Measurements from ENCODE around the gene ACER3.
A peak's percentile ranks its signal among the peaks of the same experiment; 100 is the strongest.
"Not testable (repeated sequence)": the region's sequence is repeated elsewhere in the genome, so short reads cannot be mapped to it uniquely, and the experiment has no call there.

ACER3 gene

DNA sequence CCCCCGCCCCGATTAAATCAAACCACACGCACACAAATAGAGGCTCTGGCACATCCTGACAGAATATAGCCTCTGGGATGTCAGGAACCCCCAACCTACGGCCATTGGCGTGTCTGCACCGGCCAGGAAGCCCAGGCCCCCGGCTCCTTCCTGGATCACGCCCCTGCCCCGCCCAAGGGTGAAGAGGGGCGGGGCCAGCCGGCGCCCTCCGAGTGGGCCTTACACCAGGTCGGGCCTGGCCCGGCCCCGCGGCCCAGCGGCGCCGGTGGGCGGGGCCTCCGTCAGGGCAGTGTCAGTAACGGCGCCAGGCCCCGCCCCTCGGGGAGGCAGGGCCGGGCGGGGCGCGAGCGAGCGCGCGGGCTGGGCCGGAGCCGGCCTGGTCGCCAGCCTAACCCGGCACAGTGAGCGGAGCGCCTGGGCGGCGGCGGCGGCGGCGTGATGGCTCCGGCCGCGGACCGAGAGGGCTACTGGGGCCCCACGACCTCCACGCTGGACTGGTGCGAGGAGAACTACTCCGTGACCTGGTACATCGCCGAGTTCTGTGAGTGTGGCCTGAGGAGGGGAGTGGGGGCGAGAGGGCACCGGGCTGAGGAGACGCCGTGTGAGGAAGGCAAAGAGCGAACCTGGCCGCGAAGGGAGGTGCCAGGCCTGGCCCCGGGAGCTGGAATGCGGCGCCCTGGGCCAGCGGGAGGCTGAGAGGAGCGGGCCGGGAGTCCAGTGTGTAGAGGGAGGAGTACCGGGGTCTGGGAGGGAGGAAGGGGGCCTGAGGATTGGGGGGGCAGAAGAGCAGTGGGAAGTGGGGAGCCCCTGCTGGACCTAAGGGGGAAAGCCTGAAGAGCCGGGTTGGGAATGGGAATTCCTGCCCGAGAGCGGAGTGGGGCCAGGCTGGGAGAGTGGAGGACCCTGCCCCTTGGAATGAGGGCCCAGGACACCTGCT lies at the start of gene ACER3:
Gene ACER3, plus strand, starts transcription at position 380 of the 937 bp plus-strand sequence. Its CDS starts 59 bp downstream, at position 439.
- peak; percentile 43 to 87 for DNase-seq (ENCODE audit: low read depth in 2 of 2)

DNA sequence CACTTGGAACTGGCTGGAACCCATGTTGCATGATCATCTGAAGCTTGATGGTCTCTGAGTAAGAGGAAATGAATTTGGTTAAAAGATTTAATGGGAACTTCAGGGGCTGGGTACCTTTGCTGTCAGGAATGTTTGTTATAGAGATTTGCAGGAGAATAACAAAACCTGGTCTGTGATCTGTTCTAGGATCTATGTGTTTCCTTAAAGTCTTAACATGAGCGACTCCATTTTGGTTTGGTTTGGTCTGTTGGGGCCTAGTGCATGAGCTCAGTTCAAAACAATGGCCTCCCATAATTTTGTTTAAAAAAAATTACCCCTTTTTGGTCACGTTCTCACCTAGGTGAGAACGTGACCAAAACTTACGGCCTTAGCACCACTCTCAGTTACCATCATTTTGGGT lies 49.5 kb upstream of the ACER3 start:
- DNase-seq (ENCODE audit: low read depth in 2 of 2) = no peak

DNA sequence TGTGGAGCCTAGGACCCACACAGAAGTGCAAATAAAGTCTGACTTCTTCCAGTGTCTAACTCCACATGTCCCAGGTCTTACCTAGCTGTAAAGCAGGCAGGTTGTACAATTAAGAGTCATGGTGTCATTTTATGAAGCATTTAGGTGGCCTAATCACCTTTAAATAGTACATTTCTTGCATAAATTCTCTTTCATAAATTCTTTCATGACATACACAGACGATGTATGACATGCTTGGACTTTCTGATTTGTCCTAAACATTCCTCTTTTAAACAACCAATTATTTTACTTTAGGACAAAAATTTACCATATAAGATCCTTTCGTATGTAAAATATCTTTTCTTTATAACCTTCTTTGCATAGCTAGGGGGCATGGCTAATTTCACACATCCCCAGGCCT lies 46.3 kb upstream of the ACER3 start:
- DNase-seq (ENCODE audit: low read depth in 2 of 2) = no peak

DNA sequence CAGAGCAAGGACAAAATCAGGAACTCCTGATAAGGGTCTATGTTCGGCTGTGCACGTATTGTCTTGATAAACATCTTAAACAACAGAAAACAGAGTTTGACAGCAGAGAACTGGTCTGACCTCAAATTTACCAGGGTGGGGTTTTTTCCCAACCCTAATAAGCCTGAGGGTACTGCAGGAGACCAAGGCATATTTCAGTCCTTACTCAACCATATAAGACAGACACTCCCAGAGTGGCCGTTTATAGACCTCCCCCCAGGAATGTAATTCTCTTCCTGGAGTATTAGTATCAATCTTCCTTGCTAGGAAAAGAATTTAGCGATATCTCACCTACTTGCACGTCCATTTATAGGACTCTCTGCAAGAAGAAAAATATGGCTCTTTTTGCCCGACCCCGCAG lies 45.0 kb upstream of the ACER3 start:
- not testable (repeated sequence) for DNase-seq (ENCODE audit: low read depth in 2 of 2)

DNA sequence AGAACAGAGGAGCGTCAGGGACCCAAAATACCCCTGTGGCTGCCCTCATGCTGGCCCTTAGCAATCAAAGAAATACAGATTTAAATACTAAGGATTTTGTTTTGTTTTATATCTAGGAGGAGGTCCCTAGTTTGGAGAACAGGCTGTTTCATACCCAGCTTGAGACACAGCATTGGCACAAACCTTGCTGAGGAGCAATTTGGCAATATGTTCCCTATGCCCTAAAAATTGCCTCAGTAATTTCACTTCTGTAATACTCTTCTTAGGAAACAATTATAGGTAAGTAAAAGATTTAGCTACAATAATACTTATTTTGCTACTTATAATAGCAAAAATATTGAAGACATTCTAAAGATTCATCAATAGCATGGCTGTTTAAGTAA lies 40.5 kb upstream of the ACER3 start:
- DNase-seq (ENCODE audit: low read depth in 2 of 2) = no peak

DNA sequence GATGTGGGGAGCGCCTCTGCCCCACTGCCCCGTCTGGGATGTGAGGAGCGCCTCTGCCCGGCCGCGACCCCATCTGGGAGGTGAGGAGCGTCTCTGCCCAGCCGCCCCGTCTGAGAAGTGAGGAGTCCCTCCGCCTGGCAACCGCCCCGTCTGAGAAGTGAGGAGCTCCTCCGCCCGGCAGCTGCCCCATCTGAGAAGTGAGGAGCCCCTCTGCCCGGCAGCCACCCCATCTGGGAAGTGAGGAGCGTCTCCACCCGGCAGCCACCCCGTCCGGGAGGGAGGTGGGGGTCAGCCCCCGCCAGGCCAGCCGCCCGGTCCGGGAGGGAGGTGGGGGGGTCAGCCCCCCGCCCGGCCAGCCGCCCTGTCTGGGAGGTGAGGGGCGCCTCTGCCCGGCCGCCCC lies 39.3 kb upstream of the ACER3 start:
- DNase-seq (ENCODE audit: low read depth in 2 of 2) = not testable (repeated sequence)

DNA sequence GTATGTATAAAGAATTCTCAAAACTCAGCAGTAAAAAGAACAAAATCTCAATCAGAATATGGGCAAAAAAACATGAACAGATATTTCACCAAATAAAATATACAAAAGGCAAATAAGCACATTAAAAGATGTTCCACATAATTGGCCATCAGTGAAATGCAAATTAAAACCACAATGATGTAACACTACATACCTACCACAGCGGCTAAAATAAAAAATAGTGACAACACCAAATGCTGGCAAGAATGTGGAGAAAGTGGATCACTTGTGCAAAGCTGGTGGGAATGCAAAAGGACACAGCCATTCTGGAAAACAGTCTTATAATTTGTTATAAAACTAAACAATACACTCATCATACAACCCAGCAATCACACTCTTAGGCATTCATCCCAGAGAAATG lies 38.3 kb upstream of the ACER3 start:
- no peak for DNase-seq (ENCODE audit: low read depth in 2 of 2)

DNA sequence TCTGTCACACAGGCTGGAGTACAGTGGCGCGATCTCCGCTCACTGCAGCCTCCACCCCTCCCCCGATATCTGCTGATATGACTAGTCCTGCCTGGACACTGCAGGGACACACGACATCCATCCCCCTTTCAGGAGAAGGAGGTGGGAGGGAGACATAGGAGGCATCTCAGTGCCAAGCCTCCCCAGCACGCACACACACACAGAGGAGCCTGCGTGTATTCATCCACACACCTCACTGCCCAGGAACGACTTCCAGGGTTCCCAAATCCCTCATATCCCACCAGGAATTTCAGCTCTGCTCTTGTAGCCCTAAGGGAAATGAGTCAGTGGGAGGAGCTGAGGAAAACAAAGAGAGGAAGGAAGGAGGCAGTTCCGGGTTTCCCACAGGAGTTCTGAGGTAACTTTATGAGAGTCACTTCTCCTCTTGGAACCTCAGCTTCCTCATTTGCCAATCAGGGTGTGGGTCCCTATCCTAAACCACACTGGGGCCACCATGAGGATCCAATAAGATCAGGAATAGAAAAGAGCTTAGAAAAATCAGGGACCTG lies 37.2 kb upstream of the ACER3 start:
- DNase-seq (ENCODE audit: low read depth in 2 of 2) = no peak

DNA sequence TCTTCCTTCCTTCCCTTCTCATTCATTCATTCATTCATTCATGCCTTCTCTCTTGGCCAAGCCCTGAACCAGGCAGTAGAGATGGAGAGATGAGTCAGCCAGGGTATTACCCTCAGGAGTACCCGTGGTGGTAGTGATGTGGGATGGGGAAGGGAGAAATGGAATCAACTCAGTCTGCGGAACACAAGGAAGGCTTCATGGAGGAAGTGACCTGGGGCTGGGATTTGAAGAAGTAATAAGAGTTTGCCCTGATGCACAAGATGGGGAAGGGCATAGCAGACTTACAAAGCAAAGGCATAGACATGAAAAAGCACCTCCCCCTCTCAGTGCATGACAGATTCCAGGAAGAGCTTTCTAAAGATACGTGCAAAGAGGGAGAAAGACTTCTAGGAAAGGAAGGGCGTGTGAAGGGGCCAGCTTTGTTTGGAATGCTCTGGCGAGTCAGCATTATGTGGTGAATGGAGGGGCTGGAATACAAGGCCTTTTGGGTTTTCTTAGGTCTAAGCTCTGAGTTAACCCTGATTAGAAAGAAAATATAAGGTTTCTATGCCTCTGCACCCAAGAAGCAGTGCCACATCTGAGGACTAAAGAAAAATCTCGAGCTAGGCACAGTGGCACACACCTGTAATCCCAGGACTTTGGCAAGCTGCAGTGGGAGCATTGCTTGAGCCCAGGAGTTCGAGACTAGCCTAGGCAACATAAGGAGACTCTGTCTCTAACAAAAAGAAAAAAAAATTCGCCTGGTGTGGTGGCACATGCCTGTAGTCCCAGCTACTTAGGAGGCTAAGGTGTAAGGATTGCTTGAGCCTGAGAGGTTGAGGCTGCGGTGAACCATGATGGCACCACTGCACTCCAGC lies 36.4 kb upstream of the ACER3 start:
- no peak for DNase-seq (ENCODE audit: low read depth in 2 of 2)

DNA sequence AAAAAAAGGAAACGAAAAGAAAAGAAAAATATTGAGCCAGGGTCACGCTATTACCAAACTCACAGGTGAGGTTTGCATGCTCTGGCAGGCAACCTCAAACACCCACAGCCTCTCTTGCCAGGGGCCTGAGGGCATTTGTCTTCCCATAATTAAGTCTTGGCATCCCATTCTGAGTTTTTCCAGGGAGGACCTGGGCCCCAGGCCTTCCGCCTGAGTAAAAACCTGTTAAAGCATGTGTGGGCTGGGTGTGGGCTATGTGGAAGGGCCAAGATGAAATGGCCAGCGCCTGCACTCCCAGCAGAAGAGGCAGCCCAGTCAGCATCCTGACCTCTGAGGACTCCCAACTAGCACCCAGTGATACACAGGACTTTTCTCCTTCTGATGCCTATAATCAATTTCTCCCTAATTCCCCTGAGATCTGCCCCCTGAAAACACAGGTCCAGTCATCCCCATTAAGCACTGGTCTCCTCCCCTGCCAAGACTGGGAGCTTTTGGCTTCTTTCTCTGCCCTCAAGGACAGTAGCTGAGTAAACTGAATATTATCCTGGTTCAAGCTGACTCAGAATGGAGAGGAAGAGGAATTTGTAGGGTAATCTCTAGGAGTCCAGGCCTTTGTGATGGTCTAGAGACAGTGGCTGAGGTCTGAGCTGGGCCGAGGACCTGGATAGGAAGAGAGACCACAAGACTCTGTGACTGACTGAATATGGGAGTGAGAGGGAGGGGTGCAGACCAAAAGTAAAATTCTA lies 35.6 kb upstream of the ACER3 start:
- no peak for DNase-seq (ENCODE audit: low read depth in 2 of 2)

DNA sequence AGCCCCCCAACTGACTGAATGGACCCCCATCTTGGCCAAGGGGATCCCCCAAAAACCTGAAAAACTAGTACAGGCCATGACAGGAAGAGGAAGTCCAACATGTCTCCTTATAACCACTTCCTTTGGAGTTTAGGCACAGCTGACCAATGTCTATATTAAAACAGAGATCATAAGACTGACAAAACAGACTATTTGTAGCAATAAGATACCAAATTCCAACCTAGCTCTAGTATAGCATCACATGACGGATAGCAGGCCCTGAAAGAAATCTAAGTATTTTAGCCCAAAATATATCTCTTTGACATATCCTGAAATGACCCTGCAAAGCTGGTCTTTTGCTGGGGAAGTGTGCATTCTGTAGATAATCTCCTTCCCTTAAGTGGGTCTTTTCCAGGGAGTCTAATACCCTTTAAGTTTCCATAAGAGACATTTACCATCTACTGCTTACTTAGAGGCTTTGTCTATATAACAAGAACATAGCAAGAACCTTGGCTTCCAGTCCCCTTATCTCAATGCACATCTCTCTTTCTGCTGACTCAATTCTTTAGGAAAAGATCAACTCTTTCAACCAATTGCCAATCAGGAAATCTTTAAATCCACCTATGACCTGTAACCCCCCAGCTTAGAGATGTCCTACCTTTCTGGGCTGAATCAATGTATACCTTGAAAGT lies 34.9 kb upstream of the ACER3 start:
- no peak for DNase-seq (ENCODE audit: low read depth in 2 of 2)

DNA sequence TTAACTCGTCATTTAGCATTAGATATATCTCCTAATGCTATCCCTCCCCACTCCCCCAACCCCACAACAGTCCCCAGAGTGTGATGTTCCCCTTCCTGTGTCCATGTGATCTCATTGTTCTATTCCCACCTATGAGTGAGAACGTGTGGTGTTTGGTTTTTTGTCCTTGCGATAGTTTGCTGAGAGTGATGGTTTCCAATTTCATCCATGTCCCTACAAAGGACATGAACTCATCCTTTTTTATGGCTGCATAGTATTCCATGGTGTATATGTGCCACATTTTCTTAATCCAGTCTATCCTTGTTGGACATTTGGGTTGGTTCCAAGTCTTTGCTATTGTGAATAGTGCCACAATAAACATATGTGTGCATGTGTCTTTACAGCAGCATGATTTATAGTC lies 34.2 kb upstream of the ACER3 start:
- not testable (repeated sequence) for DNase-seq (ENCODE audit: low read depth in 2 of 2)

DNA sequence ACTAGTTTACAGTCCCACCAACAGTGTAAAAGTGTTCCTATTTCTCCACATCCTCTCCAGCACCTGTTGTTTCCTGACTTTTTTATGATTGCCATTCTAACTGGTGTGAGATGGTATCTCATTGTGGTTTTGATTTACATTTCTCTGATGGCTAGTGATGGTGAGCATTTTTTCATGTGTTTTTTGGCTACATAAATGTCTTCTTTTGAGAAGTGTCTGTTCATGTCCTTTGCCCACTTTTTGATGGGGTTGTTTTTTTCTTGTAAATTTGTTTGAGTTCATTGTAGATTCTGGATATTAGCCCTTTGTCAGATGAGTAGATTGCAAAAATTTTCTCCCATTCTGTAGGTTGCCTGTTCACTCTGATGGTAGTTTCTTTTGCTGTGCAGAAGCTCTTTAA lies 33.7 kb upstream of the ACER3 start:
- not testable (repeated sequence) for DNase-seq (ENCODE audit: low read depth in 2 of 2)

DNA sequence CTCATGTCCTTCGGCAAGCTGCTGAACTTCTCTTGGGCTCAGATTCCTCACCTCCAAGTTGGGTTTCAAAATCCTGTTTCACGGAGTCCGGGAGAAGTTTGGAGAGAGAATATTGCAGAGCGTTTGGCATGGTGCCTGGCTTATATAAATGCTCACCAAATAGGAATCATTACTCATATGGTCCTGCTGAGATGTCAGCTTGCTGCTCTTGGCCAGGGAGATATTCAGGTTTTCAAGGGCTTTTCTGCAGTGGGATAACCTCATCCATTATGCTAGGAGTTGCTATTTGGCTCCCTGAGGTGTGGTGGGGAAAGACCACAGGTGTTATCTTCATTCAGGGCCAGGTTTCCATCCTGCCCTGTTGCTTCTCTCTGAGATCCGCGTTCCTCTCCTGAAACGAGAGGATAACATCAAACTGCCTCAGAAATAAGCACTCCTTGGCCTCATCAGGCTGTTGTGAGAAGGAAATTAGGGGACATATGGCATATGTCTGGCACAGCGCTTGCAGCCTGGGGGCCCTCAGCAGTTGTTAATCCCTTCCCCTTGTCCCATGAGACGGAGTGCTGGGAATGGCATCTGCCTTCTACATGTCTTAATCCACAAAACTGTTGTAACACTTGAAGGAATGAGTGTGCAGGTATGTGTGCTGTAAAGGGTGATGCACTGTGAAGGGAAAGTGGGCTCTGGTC lies 29.9 kb upstream of the ACER3 start:
- DNase-seq (ENCODE audit: low read depth in 2 of 2) = no peak

DNA sequence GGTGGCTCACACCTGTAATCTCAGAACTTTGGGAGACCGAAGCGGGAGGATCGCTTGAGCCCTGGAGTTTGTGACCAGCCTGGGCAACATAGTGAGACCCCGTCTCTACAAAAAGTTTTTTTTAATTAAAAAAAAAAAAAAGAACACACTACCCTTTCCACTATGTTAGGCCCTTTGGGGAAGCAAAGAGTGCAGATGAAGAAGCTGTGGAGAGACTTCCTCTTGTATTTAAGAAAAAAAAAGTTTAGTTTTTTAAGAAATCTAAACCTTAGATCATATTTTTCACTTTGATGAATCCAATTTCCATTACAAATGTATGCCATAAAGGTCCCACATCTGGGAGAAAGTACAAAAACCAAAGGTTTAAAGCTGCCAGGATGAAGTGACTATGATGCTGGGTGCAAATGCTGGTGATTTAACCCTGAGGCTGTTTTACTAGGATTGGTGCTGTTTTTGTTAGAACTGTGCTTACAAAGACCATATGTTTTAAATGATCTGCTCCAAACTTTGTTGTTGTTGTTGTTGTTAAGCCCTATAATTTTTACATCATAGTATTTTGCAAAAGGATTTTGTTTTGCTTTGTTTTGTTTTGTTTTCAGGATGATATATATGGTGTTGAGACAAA lies 28.9 kb upstream of the ACER3 start:
- DNase-seq (ENCODE audit: low read depth in 2 of 2) = no peak

DNA sequence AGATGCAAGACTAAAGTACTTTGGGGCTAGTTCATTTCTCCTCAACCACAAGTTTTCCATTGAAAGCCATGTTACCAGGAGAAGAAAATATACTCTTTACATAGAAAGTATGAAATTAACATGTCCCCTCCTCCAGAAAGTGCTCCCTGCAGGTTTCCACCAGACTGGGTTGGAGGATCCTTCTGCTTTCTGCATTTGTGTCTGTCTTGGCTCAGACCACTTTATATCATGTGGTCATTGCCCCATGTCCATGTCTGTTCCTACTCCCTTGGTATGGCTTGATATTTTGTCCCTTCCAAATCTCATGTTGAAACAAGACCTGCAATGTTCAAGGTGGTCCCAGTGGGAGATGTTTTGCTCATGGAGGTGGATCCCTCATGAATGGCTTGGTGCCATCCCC lies 28.4 kb upstream of the ACER3 start:
- DNase-seq (ENCODE audit: low read depth in 2 of 2) = no peak

DNA sequence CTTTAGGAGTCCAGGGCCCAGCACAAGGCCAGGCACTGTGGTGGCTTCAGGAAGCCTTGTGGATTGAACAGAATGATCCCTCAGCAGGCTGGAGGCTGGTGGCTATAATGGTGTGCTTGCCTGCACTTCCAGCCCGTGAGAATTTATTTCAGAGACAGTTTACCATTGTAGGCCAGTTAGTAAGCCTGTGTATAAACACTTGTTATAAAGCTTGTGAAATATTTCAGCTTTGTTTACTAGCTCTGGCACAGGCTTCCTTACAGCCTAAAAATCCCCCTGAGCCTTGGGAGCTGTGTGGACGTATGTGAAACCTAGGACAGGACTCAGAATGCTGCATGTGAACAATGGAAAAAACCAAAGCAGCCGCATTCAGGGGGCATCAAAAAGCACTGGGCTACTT lies 26.6 kb upstream of the ACER3 start:
- DNase-seq (ENCODE audit: low read depth in 2 of 2) = no peak

DNA sequence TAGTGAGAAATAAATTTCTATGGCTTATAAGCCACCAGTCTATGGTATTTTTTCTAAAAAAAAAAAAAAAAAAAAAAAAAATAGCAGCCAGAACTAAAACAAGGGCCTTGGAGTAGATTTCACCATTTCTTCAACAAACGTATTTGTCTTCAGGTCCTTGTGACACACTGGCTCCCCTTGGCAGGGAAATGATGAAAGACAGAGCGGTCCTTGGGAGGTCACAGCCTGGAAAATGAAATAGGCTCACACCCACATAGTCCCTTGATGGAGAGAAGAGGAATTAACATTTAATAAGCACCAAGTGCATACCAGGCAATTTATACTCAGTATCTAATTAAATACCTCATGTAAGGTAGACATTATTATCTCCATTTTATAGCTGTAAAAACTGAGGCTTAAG lies 25.7 kb upstream of the ACER3 start:
- DNase-seq (ENCODE audit: low read depth in 2 of 2) = no peak

DNA sequence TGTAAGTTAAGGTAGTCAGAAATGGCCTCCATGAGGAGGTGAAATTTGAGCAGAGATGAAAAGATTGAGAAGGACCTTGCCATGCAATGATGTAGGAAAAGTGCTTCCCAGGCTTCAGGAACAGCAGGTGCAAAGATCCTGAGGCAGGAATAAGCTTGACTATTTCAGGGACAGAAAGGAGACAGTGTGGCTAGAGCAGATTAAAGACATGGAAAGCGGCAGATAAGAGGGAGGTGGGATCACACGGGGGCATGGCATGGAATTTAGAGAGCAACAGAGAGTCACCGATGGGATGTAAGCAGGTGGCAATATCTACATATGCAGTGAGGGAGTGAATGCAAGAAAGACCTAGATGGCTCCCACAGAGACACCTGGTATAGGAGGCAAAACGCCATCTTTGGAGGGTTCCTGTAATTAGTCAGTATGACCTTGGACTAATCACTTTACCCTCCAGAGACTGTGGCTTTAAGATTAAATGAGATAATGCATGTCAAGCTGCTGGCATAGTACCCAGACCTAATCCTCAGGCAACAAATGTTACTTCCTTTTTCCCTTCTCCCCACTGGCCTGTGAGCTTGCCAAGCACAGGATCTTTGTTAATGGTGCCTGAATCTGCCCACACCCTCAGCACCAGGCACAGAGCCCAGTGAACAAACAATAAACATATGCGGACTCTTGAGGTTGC lies 24.6 kb upstream of the ACER3 start:
- DNase-seq (ENCODE audit: low read depth in 2 of 2) = no peak
